Cardiac fibroblast (primary cell): ENCODE results near the gene MOB1A.
A peak's percentile ranks its signal among the peaks of the same experiment; 100 is the strongest.
"Not testable (repeated sequence)": the region's sequence is repeated elsewhere in the genome, so short reads cannot be mapped to it uniquely, and the experiment has no call there.

ENCODE experiments used
- DNase-seq, 2 donors: peaks; one replicate each; pipeline versions ENCODE4 v3.0.0 to v3.0.0-alpha.2; 2010; ENCODE audit warnings: low read depth in 2 of 2
- H3K4me3 ChIP-seq, 2 donors: replicated peaks in 1 of 2; 1 replicate in 1 of 2; 2 replicates in 1 of 2; pipeline ENCODE4 v1.5.1; 2011; ENCODE audit warnings: low read depth in 2 of 2, low read length in 2 of 2, mild to moderate bottlenecking in 2 of 2, moderate library complexity in 1 of 2
- CTCF ChIP-seq: IDR thresholded peaks from one replicate; pipeline ENCODE4 v1.5.1; 2011; ENCODE audit warnings: low read depth, mild to moderate bottlenecking, low read length, inconsistent platforms

MOB1A gene

GRCh38 chr2:74188018-74188601, 9.4 kb upstream of the MOB1A start:
- no peak for TF ChIP-seq CTCF
- peak; percentile 54 to 59 for DNase-seq
- no peak overlapping the region for H3K4me3 ChIP-seq

DNA sequence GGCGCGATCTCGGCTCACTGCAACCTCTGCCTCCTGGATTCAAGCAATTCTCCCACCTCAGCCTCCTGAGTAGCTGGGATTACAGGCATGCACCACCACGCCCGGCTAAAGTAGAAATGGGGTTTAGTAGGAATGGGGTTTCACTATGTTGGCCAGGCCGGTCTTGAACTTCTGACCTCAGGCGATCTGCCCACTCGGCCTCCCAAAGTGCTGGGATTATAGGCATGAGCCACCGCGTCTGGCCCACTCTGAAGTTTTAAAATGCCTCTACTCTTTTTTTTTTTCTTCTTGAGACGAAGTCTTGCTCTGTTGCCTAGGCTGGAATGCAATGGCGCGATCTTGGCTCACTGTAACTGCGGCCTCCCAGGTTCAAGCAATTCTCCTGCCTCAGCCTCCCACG, 8.0 kb upstream of the MOB1A start:
- not testable (repeated sequence) for DNase-seq, H3K4me3 ChIP-seq

GRCh38 chr2:74186038-74186437, 7.4 kb upstream of the MOB1A start:
- no peak for TF ChIP-seq CTCF
- no peak overlapping the region for H3K4me3 ChIP-seq
- DNase-seq: no peak

GRCh38 chr2:74183878-74184277, 5.2 kb upstream of the MOB1A start:
- TF ChIP-seq CTCF: no peak

DNA sequence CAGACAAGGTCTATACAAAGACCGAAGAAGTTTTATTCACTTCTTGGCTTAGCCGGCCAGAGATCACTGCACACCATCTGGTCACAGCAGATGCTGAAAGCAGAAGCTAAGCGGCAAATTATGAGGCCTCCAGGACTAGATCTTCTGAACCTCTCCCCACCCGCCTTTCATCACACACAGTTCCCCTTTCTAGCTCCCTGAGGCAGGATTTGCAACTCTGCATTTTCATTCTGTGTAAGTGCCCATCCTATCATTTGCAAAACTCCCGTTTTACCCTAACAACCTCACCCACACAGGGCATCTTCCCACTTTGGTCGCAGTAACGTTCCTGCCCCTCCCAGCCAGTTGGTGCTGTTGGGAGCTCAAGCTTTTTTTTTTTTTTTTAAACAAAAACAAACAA, 3.1 kb upstream of the MOB1A start:
- DNase-seq: no peak
- no peak for TF ChIP-seq CTCF
- H3K4me3 ChIP-seq: no peak overlapping the region

More at GRCh38 chr2:74183878-74184277, 5.2 kb upstream of the MOB1A start:
- no peak overlapping the region for H3K4me3 ChIP-seq
- DNase-seq: no peak

DNA sequence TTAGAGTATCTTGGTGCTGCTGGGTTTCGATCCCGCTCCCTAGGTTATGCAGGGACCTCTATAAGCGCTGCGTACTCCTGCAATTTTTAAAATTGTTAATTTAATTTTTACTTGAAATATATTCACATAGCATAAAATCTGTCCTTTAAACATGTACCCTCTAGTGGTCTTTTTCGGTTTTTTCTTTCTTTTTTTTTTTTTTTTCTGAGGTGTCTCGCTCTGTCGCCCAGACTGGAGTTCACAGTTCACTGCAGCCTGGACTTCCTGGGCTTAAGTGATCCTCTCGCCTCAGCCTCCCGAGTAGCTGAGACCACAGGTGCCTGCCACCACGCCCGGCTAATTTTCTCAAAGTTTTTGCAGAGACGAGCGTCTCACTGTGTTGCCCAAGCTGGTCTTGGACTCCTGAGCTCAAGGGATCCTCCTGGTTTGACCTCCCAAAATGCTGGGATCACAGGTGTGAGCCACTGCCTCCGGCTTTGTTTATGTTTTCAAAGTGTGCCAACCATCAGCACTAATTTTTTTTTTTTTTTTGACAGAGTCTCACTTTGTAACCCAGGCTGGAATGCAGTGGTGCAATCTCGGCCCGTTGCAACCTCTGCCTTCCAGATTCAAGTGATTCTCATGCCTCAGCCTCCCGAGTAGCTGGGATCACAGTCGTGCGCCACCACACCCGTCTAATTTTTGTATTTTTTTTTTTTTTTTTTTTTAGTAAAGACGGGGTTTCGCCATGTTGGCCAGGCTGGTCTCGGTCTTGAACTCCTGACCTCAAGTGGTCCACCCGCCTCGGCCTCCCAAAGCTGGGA, 585 bp upstream of the MOB1A start:
- peak overlapping the region; percentile 68 to 72 for H3K4me3 ChIP-seq
- DNase-seq: no peak
- TF ChIP-seq CTCF: peak; percentile 28

- DNase-seq: no peak
- TF ChIP-seq CTCF: no peak
Measured at GRCh38 chr2:74177696-74178095, 983 bp downstream of the MOB1A start.

More at GRCh38 chr2:74177696-74178095, 983 bp downstream of the MOB1A start:
- H3K4me3 ChIP-seq: peak overlapping the region; percentile 68 to 72
